ENCODE data around the gene AGXT. TPM values are rescaled to one million over a fixed set of nuclear protein-coding genes. Genes with fewer than 3 reads are reported as not detected.

Gene AGXT
- total and polyA plus RNA-seq, 4 donors: 0.05 to 0.61 (median 0.16) TPM; not detected in 1

GRCh38 chr2:240885566-240885965, 16.9 kb downstream of the AGXT start:
- no peaks in the 10 kb centered on the region for H3K4me1 ChIP-seq (ENCODE audit: control insufficient read depth in 5 of 5, insufficient read depth in 5 of 5, low read length in 5 of 5)
- peaks cover 0 to 2% (median 0%) of the 10 kb centered on the region in 3 donors for H3K27me3 ChIP-seq (ENCODE audit: control insufficient read depth in 3 of 3, insufficient read depth in 3 of 3, low read length in 2 of 3)
- no peak for DNase-seq
- H3K4me3 ChIP-seq: no peak overlapping the region
- H3K9ac ChIP-seq (ENCODE audit: insufficient read depth in 1 of 2, low read length in 2 of 2): no peak overlapping the region
- WGBS, 2 donors: 21 to 46% methylated on average over 1 of the region's 1 CpG
- no peaks in the 10 kb centered on the region for H3K36me3 ChIP-seq (ENCODE audit: control insufficient read depth in 4 of 4, insufficient read depth in 4 of 4, low read length in 4 of 4)
- no peaks in the 10 kb centered on the region for H3K9me3 ChIP-seq (ENCODE audit: control insufficient read depth in 4 of 4, insufficient read depth in 3 of 4, low read length in 3 of 4)
- ATAC-seq (ENCODE audit: insufficient read depth, low FRiP score): no peak
- no peak overlapping the region for H3K27ac ChIP-seq (ENCODE audit: low read depth in 1 of 2, low read length in 1 of 2)
- no peak for TF ChIP-seq CTCF (IDR thresholded peaks at IDR 0.05; ENCODE audit: control extremely low read depth, extremely low read depth)

- no peak overlapping the region for H3K4me3 ChIP-seq
- no peaks in the 10 kb centered on the region for H3K4me1 ChIP-seq (ENCODE audit: control insufficient read depth in 5 of 5, insufficient read depth in 5 of 5, low read length in 5 of 5)
- 66 to 85% methylated on average over 5 of the region's 5 CpGs for WGBS, 2 donors
- peaks cover 0 to 2% (median 0%) of the 10 kb centered on the region in 3 donors for H3K27me3 ChIP-seq (ENCODE audit: control insufficient read depth in 3 of 3, insufficient read depth in 3 of 3, low read length in 2 of 3)
- no peaks in the 10 kb centered on the region for H3K9me3 ChIP-seq (ENCODE audit: control insufficient read depth in 4 of 4, insufficient read depth in 3 of 4, low read length in 3 of 4)
- no peak overlapping the region for H3K27ac ChIP-seq (ENCODE audit: low read depth in 1 of 2, low read length in 1 of 2)
- no peaks in the 10 kb centered on the region for H3K36me3 ChIP-seq (ENCODE audit: control insufficient read depth in 4 of 4, insufficient read depth in 4 of 4, low read length in 4 of 4)
- no peak for TF ChIP-seq CTCF (IDR thresholded peaks at IDR 0.05; ENCODE audit: control extremely low read depth, extremely low read depth)
- no peak for DNase-seq
- no peak for ATAC-seq (ENCODE audit: insufficient read depth, low FRiP score)
- H3K9ac ChIP-seq (ENCODE audit: insufficient read depth in 1 of 2, low read length in 2 of 2): no peak overlapping the region
Measured at GRCh38 chr2:240886023-240886565, 17.5 kb downstream of the AGXT start.

- TF ChIP-seq CTCF (IDR thresholded peaks at IDR 0.05; ENCODE audit: control extremely low read depth, extremely low read depth): no peak
- no peak overlapping the region for H3K27ac ChIP-seq (ENCODE audit: low read depth in 1 of 2, low read length in 1 of 2)
- 87 to 90% methylated on average over 18 of the region's 18 CpGs for WGBS, 2 donors
- no peaks in the 10 kb centered on the region for H3K4me1 ChIP-seq (ENCODE audit: control insufficient read depth in 5 of 5, insufficient read depth in 5 of 5, low read length in 5 of 5)
- H3K36me3 ChIP-seq (ENCODE audit: control insufficient read depth in 4 of 4, insufficient read depth in 4 of 4, low read length in 4 of 4): no peaks in the 10 kb centered on the region
- no peak overlapping the region for H3K9ac ChIP-seq (ENCODE audit: insufficient read depth in 1 of 2, low read length in 2 of 2)
- peak in 1 of 3 donors; percentile 9 for DNase-seq
- peaks cover 0 to 2% (median 0%) of the 10 kb centered on the region in 3 donors for H3K27me3 ChIP-seq (ENCODE audit: control insufficient read depth in 3 of 3, insufficient read depth in 3 of 3, low read length in 2 of 3)
- H3K4me3 ChIP-seq: no peak overlapping the region
- no peak for ATAC-seq (ENCODE audit: insufficient read depth, low FRiP score)
- no peaks in the 10 kb centered on the region for H3K9me3 ChIP-seq (ENCODE audit: control insufficient read depth in 4 of 4, insufficient read depth in 3 of 4, low read length in 3 of 4)
Measured at GRCh38 chr2:240886678-240887609, 18.3 kb downstream of the AGXT start.

Measured in lung (tissue), 12 donors.